Measurements from ENCODE around the gene SNX24.

The SNX24 gene

DNA sequence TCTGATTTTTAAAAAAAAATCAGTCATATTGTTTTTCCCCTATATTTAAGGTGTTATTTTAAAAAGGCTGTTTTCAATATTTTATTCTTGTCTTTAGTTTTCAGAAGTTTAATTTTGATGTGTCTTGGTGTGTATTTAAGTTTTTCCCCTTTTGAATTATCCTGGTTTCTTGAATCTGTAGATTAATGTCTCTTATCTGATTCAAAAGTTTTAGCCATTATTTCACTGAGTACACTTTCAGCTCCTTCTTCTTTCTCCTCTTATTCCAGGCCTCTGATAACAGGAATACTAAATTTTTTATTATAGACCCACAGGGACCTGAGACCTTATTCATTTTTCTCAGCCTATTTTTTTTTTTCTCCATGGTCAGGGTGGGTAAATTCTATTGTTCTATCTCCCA lies 109.3 kb downstream of the SNX24 start:
- no peak for DNase-seq (ENCODE audit: extremely low spot score)
- POLR2A ChIA-PET = no interaction called here
- TF ChIP-seq, protein P1, sequence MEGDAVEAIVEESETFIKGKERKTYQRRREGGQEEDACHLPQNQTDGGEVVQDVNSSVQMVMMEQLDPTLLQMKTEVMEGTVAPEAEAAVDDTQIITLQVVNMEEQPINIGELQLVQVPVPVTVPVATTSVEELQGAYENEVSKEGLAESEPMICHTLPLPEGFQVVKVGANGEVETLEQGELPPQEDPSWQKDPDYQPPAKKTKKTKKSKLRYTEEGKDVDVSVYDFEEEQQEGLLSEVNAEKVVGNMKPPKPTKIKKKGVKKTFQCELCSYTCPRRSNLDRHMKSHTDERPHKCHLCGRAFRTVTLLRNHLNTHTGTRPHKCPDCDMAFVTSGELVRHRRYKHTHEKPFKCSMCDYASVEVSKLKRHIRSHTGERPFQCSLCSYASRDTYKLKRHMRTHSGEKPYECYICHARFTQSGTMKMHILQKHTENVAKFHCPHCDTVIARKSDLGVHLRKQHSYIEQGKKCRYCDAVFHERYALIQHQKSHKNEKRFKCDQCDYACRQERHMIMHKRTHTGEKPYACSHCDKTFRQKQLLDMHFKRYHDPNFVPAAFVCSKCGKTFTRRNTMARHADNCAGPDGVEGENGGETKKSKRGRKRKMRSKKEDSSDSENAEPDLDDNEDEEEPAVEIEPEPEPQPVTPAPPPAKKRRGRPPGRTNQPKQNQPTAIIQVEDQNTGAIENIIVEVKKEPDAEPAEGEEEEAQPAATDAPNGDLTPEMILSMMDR (IDR thresholded peaks at IDR 0.05; ENCODE audit: control extremely low read depth, extremely low read depth, low read depth, missing control alignments) = no peak
- CTCF ChIA-PET = no interaction called here

DNA sequence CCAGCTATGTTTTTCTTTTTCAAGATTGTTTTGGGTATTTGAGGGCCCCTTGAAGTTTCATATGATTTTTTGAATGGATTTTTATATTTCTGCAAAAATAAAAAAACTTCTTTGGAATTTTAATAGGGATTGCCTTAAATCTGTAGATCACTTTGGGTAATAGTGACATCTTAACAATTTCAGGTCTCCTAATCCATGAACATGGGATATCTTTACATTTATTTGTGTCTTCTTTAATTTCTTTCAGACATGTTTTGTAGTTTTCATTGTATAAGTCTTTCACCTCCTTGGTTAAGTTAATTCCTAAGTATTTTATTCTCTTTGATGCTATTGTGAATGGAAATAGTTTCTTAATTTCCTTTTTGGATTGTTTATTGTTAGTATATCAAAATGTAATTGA lies 112.0 kb downstream of the SNX24 start:
- POLR2A ChIA-PET = no interaction called here
- TF ChIP-seq, protein P1 (IDR thresholded peaks at IDR 0.05; ENCODE audit: control extremely low read depth, extremely low read depth, low read depth, missing control alignments) = no peak
- no peak for DNase-seq (ENCODE audit: extremely low spot score)
- CTCF ChIA-PET = no interaction called here

DNA sequence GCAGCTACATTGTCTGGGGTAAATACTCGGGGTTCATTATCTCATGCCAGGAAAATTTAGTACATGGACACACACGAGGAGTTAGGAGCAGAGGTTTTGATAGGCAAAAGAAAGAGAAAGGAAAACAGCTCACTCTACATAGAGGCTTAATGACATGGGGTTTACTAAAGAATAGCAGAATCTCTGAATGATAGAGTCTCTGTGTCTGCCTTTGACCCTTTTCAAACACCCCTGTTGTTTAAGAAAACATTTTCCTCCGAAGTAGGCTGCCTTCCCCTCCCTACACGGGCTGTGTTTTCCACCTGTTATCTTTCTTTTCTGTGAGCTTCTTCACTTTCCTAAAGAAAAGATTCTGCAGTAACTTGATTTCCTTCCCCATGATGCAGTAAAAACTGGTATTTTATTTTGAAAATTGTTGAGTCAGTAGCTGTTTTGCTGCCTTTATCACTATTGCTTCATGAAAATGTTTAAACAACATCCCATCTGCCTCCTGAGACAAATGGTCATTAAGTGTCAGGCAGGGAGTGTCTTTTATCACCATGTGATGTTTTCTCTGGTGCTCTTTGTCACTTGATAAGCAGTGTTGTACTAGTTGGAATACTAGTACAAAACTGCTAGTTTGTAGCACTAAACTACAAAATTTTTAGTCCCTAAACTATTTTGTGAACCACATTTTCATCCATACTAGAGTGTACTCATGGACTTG lies 114.5 kb downstream of the SNX24 start:
- TF ChIP-seq, protein P1 (IDR thresholded peaks at IDR 0.05; ENCODE audit: control extremely low read depth, extremely low read depth, low read depth, missing control alignments) = no peak
- POLR2A ChIA-PET = no interaction called here
- CTCF ChIA-PET = interaction anchor here (1.1 kb wide), 1 partner anchor 37 kb away, joined by 3 read pairs; no protein-coding TSS in a partner anchor
- DNase-seq (ENCODE audit: extremely low spot score) = no peak

DNA sequence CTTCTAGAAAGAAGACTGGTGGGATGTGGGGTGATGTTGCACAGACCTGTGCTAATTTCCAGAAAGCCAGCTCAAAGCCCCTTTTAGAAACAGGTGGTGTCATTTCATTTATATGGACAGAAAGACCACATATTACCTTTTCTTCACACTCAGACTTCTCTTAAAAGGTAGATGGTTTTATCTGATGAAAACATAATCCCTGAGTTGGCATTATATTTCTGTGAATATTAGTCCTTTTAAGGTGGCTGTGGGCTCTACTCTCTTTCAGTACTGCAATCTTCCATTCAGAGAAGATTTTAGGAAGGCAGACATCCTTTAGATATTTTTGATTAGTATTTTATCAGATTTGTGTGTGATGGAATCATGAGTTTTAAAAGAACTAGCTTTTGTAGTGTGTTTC lies 117.9 kb downstream of the SNX24 start:
- TF ChIP-seq, protein P1 (IDR thresholded peaks at IDR 0.05; ENCODE audit: control extremely low read depth, extremely low read depth, low read depth, missing control alignments) = no peak
- no peak for DNase-seq (ENCODE audit: extremely low spot score)
- CTCF ChIA-PET = interaction anchor here (1.5 kb wide), 1 partner anchor 15 kb away, joined by 3 read pairs; no protein-coding TSS in a partner anchor
- POLR2A ChIA-PET = no interaction called here

DNA sequence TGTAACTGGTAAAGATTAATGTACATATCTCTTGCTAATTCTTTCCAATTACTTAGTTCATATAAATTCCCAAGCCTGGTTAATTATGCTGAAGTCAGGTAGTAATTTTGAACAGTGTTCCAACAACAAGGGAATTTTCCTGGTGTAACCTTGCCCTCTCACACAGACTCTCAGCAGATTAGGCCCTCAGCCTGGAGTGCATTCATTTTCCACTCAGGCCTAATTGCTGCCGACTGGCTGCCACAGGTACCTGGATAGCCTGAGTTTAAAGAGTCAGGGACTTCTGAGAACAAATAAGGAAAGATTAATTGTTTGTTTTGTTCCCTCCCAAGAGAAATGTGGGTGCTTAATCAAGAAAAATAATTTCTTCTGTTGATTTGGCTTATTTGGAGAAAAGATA lies 119.7 kb downstream of the SNX24 start:
- ChIA-PET CTCF (no interaction called here), POLR2A (no interaction called here)
- TF ChIP-seq, protein P1 (IDR thresholded peaks at IDR 0.05; ENCODE audit: control extremely low read depth, extremely low read depth, low read depth, missing control alignments) = no peak
- no peak for DNase-seq (ENCODE audit: extremely low spot score)

DNA sequence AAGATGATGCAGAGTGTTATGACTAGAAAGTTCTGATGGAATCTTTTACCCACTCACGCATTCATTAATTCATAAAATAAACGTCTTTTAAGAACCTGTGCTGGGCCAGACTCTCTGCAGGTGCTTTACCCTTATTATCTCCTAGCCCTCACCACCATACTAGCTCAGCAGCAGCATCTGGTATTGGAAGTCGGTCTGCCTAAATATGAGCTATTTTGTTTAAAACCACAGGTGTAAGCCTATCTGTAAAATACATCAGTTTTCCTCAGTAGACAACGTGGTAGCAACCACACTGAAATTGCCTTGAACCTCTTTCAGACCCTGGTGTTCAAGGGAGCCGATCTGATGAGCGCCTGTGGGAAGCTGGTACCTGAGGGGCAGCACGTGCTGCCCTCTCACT lies 121.7 kb downstream of the SNX24 start:
- POLR2A ChIA-PET = no interaction called here
- TF ChIP-seq, protein P1 (IDR thresholded peaks at IDR 0.05; ENCODE audit: control extremely low read depth, extremely low read depth, low read depth, missing control alignments) = no peak
- DNase-seq (ENCODE audit: extremely low spot score) = no peak
- CTCF ChIA-PET = interaction anchor here (1.2 kb wide), 1 partner anchor 20 kb away, joined by 3 read pairs; no protein-coding TSS in a partner anchor
